DMS153 treated with DMSO at 0.1 percent for 48 hours (cell line): ENCODE results near the gene PGAP3.
A peak's percentile ranks its signal among the peaks of the same experiment; 100 is the strongest.
"Not testable (repeated sequence)": the region's sequence is repeated elsewhere in the genome, so short reads cannot be mapped to it uniquely, and the experiment has no call there.

Experiments used
- DNase-seq: peaks from one replicate; lab custom pipeline; 2025; ENCODE audit not compliant: unreplicated experiment; lab: John Stamatoyannopoulos, UW

PGAP3 gene

GRCh38 chr17:39687546-39688474, at the start of gene PGAP3:
TSS of gene PGAP3 (minus strand) at chr17:39688057. CDS start at chr17:39688014, 43 bp downstream.
- DNase-seq = peak; percentile 79

DNA sequence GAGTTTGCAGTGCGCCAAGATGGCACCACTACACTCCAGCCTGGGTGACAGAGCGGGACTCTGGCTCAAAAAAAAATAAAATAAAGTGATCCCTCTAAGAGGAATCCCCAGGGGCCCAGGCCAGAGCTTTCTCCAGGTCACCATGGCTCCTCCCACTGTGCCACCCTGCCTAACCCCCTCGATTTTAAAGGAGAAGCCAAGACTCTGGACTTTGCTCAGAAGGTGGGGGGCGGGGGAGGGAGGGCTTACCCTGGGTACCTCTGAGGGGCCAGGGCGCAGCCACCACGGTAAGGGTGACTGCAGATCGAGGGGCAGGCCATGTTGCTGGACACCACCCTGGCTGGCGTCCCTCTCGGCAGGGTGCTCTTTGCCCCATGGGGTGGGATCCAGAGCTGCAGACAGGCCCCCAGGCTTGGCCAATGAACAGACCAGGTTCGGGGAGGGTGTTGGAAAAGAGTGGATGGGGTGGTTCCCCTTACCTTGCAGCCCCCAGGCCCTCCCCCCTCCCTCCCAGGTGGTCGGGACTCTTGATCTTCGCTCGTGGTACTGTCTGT, 49.4 kb upstream of the PGAP3 start:
- no peak for DNase-seq

GRCh38 chr17:39736319-39737165, 48.7 kb upstream of the PGAP3 start:
- DNase-seq = no peak

GRCh38 chr17:39735882-39736281, 48.0 kb upstream of the PGAP3 start:
- DNase-seq = no peak

DNA sequence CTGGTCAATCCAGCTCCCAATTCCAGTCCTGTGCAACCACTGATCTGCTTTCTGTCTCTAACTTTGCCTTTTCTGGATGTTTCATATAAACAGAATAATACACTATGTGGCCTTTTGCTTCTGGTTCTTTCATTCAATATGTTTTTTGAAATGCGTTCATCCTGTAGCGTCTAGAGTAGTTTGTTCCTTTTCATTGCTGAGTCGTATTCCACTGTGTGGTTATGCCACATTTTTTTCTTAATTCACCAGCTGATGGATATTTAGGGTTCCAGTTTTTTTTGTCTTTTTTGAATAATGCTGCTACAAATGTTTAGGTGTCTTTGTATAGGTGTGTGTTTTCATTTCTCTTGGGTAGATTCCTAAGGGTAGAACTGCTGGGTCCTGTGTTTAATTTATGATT, 44.7 kb upstream of the PGAP3 start:
- DNase-seq = no peak

GRCh38 chr17:39730095-39730921, 42.5 kb upstream of the PGAP3 start, which contains the start of gene MIEN1:
TSS of gene MIEN1 (minus strand) at chr17:39730532. CDS start at chr17:39730495, 37 bp downstream.
- peak; percentile 70 for DNase-seq

DNA sequence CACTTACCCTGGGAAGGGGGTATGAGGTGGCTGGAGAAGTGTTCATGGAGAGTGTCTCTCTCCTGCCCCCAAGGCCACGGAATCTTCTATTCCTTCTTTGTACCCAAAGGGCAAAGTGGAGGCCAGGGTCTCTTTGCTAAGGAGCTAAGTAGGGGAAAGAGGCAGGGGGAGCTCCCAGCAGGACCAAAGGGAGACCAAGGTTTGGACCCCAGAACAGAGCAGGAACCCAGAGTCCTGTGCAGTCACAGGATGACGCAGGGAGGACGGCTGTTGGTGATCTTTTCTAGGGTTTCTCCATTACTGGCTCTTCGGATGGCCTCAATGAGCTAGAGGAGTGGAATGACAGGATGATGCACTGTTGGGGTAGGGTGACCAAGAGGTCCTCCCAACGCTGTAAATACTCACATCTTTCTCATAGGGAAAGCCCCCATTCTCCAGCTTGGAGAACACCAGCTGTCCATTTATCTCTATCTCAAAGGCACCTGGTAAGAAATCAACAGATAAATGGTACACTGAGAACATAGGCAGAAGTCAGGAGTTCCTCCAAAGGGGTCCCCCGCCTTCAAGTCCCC, 41.5 kb upstream of the PGAP3 start:
- no peak for DNase-seq

GRCh38 chr17:39727556-39727955, 39.7 kb upstream of the PGAP3 start:
- no peak for DNase-seq

GRCh38 chr17:39726617-39727016, 38.8 kb upstream of the PGAP3 start:
- no peak for DNase-seq

- DNase-seq = not testable (repeated sequence)
Measured at GRCh38 chr17:39725923-39726322, 38.1 kb upstream of the PGAP3 start.

DNA sequence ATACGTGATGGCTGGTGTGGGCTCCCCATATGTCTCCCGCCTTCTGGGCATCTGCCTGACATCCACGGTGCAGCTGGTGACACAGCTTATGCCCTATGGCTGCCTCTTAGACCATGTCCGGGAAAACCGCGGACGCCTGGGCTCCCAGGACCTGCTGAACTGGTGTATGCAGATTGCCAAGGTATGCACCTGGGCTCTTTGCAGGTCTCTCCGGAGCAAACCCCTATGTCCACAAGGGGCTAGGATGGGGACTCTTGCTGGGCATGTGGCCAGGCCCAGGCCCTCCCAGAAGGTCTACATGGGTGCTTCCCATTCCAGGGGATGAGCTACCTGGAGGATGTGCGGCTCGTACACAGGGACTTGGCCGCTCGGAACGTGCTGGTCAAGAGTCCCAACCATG, 36.9 kb upstream of the PGAP3 start:
- no peak for DNase-seq

DNA sequence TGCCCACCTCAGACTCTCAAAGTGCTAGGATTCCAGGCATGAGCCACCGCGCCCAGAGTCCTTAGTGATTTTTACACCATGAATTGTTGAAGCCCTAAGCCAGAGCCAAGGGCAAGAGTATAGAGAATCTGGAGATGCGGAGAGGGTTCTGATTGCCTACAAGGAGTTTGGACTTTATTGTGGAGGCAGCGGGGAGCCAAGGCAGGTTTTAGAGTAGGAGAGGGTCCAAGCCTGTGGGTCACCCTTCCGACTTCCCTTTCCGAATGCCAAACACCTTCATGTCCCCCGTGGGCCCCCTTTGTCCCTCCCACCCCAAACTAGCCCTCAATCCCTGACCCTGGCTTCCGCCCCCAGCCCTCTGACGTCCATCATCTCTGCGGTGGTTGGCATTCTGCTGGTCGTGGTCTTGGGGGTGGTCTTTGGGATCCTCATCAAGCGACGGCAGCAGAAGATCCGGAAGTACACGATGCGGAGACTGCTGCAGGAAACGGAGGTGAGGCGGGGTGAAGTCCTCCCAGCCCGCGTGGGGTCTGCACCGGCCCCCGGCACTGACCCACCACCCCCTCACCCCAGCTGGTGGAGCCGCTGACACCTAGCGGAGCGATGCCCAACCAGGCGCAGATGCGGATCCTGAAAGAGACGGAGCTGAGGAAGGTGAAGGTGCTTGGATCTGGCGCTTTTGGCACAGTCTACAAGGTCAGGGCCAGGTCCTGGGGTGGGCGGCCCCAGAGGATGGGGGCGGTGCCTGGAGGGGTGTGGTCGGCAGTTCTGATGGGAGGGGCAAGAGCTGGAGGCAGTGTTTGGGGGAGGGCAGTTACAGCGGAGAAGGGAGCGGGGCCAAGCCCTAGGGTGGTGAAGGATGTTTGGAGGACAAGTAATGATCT, 35.4 kb upstream of the PGAP3 start:
- DNase-seq = no peak

- no peak for DNase-seq
Measured at GRCh38 chr17:39722104-39722503, 34.2 kb upstream of the PGAP3 start.

DNA sequence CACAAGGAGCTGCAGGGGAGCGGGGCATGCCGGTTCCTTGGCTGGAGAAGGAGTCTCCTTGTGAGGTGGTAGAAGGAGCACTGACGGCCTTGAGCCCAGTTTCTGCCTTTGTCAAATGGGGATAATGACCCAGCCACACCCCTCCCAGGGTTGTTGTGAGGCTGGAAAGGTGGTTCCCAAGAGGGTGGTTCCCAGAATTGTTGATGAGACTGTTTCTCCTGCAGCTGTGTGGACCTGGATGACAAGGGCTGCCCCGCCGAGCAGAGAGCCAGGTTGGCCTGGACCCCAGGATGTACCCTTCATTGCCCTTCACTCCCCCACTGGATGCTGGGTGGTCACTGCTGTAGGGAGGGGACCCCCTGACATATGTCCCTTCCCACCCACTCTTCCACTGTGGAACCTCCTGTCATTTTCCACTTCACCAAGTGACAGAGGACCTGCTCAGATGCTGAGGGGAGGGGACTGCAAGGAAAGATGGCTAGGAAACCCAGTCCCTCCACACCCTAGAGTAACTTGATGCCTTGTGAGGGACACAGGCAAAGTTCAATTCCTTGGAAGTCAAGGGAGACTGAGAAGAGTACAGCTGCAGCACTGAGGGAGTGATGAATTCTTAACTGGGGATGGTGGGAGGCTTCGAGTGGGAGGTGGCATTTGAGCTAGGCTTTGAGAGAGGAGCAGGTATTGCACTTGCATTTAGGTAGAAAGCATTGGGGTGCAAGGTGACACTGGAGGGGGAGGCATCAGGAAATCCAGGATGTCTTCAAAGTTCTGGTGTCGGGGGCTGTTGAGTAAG, 31.9 kb upstream of the PGAP3 start:
- DNase-seq = no peak

- no peak for DNase-seq
Measured at GRCh38 chr17:39717660-39718059, 29.8 kb upstream of the PGAP3 start.

- no peak for DNase-seq
Measured at GRCh38 chr17:39716879-39717536, 29.2 kb upstream of the PGAP3 start.

DNA sequence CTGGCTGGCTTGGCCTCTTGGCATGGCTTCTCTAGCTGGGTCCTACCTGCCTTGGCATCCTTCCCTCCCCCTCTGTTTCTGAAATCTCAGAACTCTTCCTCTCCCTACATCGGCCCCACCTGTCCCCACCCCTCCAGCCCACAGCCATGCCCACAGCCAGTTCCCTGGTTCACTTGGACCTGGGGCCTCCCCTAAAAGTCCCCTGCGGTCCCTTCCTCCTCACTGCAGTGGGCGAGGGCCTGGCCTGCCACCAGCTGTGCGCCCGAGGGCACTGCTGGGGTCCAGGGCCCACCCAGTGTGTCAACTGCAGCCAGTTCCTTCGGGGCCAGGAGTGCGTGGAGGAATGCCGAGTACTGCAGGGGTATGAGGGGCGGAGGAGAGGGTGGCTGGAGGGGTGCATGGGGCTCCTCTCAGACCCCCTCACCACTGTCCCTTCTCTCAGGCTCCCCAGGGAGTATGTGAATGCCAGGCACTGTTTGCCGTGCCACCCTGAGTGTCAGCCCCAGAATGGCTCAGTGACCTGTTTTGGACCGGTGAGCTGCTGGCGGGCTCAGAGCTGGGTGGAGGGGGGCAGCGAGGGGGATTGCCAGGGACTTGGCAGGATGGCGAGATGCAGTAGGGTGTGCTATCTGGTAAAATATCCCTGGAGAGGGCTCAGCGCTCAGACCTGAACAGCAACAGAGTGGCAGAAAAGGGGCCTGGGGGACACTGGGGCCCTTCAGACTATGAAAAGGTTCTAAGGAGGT, 28.4 kb upstream of the PGAP3 start:
- DNase-seq = no peak
